Right renal pelvis (tissue), 4 donors: ENCODE measurements around the gene LDLRAD1. TPM values are rescaled to one million over a fixed set of nuclear protein-coding genes. Genes with fewer than 3 reads are reported as not detected.

Experiments
- polyA plus RNA-seq, 4 donors: library from polyadenylated mRNA; unstranded; fragments of 120-200 nt; gene quantifications; one replicate each; pipeline ENCODE4 v1.2.1, GENCODE V29; 2013; ENCODE audit not compliant: insufficient read length in 4 of 4

Gene LDLRAD1
- polyA plus RNA-seq, 4 donors = 0.04 TPM; not detected in 3

Other genes with a start within 250 kb of the LDLRAD1 start
- 10 to 100 TPM; 26.7 to 33.0 (median 32.3) TPM for gene NDC1, start 179.9 kb downstream of the LDLRAD1 start, polyA plus RNA-seq
- 10 to 100 TPM; 34.7 to 37.5 (median 36.6) TPM for gene YIPF1, start 128.4 kb downstream of the LDLRAD1 start, polyA plus RNA-seq
- 10 to 100 TPM in 1 of 4 donors, 1 to 10 TPM in 3; 4.7 to 10.7 (median 7.8) TPM for gene DIO1, start 124.0 kb downstream of the LDLRAD1 start, polyA plus RNA-seq
- gene IFT25, start 72.5 kb downstream of the LDLRAD1 start, polyA plus RNA-seq = 10 to 100 TPM; 44.9 to 56.7 (median 49.2) TPM
- 10 to 100 TPM; 43.7 to 48.2 (median 44.4) TPM for gene LRRC42, start 71.8 kb downstream of the LDLRAD1 start, polyA plus RNA-seq
- 100 to 1,000 TPM; 359 to 376 (median 362) TPM for gene TMEM59, start 35.0 kb upstream of the LDLRAD1 start, polyA plus RNA-seq
- 10 to 100 TPM in 2 of 4 donors, 1 to 10 TPM in 2; 8.1 to 11.2 (median 10.0) TPM for gene TCEANC2, start 35.4 kb upstream of the LDLRAD1 start, polyA plus RNA-seq
- gene CDCP2, start 134.8 kb upstream of the LDLRAD1 start, polyA plus RNA-seq = under 1 TPM in 1 of 4 donors, not detected in 3; 0.17 TPM
- gene CYB5RL, start 181.8 kb upstream of the LDLRAD1 start, polyA plus RNA-seq = 1 to 10 TPM; 6.6 to 8.9 (median 7.6) TPM
- 10 to 100 TPM; 81.5 to 89.8 (median 83.7) TPM for gene MRPL37, start 182.0 kb upstream of the LDLRAD1 start, polyA plus RNA-seq